HG03432 (cell line): Measurements from ENCODE around the gene MRPL21.

ENCODE experiments used
- ATAC-seq: cut with Tn5 transposase; IDR thresholded peaks from one replicate; pipeline ENCODE4 v1.9.1; 2021; ENCODE audit warnings: mild to moderate bottlenecking, moderate library complexity; ENCODE audit not compliant: unreplicated experiment

MRPL21 gene

DNA sequence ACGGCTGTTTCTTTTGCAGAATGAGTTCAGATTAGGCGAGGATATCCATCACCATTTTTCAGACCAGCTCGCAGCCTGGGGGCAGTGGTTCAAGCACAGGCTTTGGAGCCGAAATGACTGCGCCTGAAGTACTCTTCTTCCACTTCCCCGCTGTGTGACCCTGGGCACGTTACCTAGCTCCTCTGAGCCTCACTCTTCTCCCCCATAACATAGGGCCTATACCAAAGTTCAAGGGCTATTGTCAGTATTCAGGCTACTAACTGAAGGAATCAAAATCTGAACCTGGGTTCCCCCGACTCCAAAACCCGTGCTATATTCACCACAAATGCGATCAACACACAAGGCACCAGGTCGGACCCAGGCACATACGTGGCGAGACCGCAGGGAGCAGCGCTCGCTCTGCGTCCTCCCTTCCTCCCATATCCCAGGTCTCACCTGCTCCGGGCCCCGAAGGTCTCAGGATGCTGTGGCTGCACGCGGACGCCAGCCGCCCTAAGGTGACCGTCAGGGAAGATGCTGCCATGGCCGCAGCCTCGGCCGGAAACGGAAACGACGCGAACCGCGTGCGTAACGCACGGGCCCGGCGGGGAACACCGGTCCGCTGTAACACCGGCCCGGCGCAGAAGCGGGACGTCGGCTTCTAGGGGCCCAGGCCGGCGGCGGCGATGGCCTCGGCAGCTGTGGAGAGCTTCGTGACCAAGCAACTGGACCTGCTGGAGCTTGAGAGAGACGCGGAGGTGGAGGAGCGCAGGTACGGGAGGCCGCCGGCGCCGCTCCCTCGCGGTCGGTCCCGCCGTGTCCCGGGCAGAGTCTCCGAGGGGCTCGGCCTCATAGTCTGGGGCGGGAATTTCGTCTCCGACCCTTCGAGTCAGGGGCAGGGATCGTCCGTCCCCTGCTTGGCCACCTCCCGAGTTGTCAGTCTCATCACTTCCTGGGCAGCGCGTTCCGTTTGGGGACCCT is at the start of gene MRPL21, which contains the start of gene IGHMBP2:
MRPL21 (minus strand) TSS at position 545 of the 960 bp plus-strand sequence; CDS start at position 523, 22 bp downstream.
IGHMBP2 (plus strand) TSS at position 604 of the 960 bp plus-strand sequence; CDS start at position 666, 62 bp downstream.
- peak; percentile 94 for ATAC-seq

GRCh38 chr11:68950762-68951161 is 47.1 kb upstream of the MRPL21 start:
- no peak for ATAC-seq

DNA sequence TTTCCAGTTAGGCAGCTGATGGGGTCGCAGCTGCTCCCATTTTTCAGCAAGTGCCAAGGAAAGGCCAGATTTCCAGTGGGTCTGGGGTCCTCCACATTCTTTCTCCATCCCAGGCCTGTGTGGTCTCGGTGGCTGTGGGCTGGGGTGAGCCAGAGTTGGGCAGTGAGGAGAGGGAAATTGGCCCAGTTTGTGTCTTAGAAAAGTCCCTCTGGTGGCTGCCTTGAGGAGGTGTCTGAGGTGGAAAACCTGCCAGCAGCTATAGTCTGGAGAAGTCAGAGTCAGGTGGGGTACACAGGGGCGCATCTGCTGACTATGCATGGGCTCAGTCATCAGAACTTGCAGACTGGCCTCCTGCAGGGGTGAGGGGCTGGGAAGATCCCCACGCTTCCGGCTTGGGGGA is 46.6 kb upstream of the MRPL21 start:
- no peak for ATAC-seq

- no peak for ATAC-seq
Measured at GRCh38 chr11:68948935-68949334, 45.3 kb upstream of the MRPL21 start.

DNA sequence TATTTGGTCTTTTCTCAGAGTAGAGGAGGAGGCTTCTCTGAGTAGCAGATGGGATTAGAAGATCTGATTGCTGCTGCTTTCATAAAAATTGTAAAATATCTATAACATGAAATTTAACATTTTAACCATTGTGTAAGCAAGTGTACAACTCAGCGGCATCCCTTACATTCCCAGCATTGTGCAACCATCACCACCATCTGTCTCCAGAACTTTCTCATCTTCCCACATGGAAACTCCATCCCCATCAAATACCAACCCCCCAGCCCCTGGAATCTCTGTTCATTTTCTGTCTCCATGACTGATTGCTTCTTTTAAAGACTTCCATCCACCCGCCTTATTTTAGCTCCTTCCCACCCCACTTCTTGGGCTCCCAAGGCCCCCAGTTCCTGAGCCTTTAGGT is 44.9 kb upstream of the MRPL21 start:
- no peak for ATAC-seq

- no peak for ATAC-seq
Measured at GRCh38 chr11:68947151-68947550, 43.5 kb upstream of the MRPL21 start.

- no peak for ATAC-seq
Measured at GRCh38 chr11:68946416-68947090, 42.9 kb upstream of the MRPL21 start.

GRCh38 chr11:68942751-68943271 is 39.2 kb upstream of the MRPL21 start:
- no peak for ATAC-seq

- ATAC-seq: no peak
Measured at GRCh38 chr11:68942095-68942620, 38.5 kb upstream of the MRPL21 start.

GRCh38 chr11:68941324-68942094 is 37.9 kb upstream of the MRPL21 start:
- no peak for ATAC-seq

DNA sequence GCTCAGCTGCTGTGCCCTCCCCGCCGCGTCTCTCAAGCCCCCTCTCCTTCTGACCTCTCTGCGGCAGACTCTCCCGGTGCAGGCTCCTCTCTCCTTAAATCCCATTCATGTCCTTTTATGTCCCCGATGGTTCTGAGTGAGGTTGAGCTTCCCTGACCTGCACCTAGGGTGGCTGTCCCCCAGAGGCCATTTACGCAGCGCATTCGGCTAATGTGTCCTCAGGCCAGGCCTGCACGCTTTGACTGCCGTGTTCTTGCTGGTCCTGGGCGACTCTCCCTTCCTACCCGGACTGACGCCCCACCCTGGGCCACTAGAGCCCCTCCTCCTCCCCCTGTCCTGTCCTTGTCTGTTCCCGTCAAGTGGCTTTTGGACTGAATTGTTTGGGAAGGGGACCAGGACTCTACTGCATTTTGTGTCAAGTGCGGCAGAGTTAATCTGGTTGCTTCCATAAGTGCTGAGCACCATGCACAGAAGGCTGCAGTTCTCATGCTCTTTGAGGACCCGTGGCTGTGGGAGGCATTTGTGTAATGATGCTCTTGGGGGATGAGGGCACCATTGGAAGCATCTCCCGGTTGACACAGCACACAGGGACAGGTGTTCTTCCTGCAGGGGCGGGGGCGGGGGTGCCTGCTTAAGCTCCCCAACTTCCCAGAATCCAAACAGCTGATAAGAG is 37.2 kb upstream of the MRPL21 start:
- no peak for ATAC-seq

DNA sequence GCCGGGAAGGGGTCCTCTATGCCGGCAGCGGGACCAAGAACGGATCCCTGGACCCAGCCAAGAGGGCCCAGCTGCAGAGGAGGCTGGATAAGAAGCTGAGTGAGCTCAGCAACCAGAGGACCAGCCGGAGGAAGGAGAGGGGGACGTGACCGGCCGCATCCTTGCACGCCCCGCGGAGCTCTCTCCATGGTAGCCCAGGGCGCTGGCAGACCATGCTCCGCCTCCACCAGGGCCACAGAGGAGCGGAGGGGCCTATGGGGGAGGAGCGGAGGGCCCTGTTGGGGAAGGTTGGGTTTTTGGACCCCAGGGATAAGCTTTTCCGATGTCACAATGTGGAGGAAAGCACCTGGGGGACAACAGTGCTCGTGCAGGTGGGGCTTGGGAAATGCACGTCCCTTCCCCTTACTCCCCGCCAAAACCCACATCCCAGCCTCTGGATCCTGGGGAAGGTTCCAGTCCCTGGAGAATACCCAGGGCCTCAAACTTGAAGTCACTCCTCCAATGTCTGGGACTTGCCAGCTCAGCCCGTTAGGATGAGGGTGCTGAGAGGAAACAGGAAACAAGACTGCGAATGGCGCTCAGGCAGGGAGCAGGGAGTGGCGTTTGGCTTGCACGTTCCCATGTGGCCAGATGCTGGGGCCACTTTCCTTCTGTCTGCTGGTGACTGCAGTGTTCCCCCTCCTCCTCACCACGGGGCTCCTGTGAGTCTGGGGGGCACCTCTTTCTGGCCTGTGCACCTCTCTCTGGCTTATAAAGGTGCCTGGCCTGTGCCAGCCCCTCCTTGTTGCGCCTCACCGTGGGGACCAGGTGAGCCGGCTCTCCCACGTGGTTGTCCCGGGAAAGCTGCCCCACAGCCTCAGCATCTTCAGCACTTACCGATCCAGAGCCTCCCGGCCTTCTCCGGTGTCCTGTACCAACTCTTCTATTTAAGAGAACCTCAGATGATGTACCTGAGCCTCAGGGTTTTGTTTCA is 36.2 kb upstream of the MRPL21 start:
- no peak for ATAC-seq

DNA sequence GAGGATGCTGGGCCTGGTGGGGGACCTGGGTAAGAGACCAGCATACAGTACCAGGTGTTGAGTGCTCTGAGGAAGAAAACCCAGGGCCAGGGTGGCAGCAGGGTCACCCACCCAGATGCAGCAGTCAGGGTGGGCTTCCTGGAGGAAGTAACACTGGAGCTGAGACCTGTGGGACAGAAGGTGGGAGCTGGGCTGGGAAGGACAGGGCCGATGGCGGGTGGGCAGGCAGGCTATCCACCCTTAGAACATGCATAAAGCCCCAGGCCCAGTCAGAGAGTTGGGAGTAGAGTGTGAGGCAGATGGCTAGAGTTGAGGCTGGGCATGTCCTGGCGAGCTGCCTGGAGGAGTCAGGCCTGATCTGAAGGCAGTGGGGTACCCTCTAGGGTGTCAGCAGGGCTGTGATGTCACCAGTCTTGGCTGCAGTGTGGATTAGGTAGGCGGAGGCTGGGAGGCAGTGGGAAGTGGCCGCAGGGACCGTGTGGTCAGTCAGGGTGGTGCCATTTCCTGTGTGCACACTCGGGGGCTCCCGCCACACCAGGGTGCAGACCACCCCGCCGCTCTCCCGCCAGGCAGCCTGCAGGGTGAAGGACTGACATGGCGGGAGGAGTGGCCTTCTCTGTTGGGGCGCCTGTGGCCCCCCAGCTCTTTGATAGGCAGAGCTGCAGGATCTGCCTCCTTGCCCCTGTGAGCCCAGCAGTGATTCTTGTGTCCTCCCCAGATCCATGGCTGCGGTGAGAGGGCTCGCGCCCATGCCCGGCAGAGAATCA is 35.4 kb upstream of the MRPL21 start:
- no peak for ATAC-seq

GRCh38 chr11:68938088-68938487 is 34.5 kb upstream of the MRPL21 start:
- ATAC-seq: no peak

DNA sequence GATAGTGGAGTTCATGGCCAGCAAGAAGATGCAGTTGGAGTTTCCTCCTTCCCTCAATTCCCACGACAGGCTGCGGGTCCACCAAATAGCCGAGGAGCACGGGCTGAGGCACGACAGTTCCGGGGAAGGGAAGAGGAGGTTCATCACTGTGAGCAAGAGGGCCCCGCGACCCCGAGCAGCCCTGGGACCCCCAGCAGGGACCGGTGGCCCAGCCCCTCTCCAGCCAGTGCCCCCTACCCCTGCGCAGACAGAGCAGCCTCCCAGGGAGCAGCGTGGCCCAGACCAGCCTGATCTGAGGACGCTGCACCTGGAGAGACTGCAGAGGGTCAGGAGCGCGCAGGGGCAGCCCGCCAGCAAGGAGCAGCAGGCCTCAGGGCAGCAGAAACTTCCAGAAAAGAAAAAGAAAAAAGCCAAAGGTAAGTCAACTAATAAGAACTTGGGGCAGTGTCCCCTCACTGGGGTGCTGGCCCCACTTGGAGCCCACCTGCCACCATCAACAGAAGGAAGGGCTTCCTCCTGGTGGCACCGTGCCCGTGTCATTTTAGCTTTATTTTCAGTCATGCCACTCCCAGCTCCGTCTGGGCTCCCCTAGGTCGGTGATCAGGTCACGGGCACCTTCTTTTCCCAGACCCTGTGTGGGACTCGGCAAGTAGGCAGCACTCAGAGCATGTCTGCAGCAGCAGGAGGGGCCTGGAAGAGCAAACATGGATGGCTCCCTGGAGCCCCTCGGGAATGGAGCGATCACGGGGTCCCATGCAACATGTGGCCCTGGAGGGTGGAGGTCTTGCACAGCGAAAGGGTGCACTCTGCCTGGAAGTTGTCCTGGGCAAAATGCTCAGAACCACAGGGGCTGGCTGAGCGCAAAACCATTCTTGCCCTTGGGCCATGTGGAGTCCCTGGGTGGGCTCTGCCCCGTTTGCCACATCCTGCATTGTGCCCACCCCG is 33.3 kb upstream of the MRPL21 start:
- no peak for ATAC-seq

GRCh38 chr11:68936358-68936636 is 32.7 kb upstream of the MRPL21 start:
- ATAC-seq: no peak
